ENCODE measurements around the gene FOXO1.

FOXO1 gene

GRCh38 chr13:40604135-40604534 lies 62.3 kb downstream of the FOXO1 start:
- no peak for DNase-seq (ENCODE audit: low spot score)

DNA sequence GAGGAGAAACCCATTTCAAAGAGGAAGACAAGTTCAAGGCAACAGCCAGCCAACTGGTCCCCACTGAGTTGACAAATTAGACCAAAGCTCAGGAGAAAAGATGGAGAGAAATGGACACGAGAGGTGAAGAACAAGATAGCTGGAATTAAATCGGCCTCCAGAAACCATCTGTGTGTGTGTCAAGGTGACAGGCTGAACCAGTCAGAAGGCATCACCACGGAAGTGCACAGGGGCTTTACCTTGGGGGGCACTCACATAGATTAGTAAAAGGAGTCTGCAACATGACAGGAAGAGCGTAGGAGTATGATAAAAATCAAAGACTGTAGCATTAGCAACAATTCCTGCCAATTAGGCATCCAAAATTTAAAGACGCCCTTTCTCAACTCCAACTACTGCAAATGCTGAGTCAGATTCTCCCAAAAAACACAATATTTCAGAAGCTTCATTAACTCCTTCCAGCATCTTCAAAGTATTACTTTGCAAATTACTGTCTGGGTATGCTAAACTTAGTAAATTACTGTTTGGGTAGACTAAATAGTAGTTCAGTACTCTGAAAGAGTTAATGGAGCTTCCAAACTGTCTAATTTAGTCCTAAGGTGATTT lies 66.2 kb downstream of the FOXO1 start:
- no peak for DNase-seq (ENCODE audit: low spot score)

- no peak for DNase-seq (ENCODE audit: low spot score)
Measured at GRCh38 chr13:40599747-40600146, 66.7 kb downstream of the FOXO1 start.

GRCh38 chr13:40599124-40599523 lies 67.3 kb downstream of the FOXO1 start:
- DNase-seq (ENCODE audit: low spot score) = no peak

- DNase-seq (ENCODE audit: low spot score) = no peak
Measured at GRCh38 chr13:40598569-40598968, 67.9 kb downstream of the FOXO1 start.

- no peak for DNase-seq (ENCODE audit: low spot score)
Measured at GRCh38 chr13:40597735-40598365, 68.6 kb downstream of the FOXO1 start.

DNA sequence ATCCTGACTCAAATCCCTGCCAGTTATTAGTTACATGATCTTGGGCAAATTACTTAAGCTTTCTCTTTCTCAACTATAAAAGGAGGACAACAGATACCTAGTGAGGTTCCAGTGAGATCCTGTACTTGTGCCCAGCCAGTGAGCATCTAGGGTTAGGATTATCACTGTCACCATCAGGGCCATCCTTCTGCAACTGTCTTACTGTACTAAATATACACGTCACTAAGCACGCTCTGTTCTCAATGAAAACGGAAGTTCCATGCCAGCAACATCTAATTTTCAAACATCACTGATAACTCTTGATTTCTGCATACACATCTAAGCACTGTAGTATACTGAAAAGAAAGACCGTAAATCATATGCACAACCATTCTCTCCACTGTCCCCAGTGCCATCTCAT lies 70.0 kb downstream of the FOXO1 start:
- DNase-seq (ENCODE audit: low spot score) = no peak

DNA sequence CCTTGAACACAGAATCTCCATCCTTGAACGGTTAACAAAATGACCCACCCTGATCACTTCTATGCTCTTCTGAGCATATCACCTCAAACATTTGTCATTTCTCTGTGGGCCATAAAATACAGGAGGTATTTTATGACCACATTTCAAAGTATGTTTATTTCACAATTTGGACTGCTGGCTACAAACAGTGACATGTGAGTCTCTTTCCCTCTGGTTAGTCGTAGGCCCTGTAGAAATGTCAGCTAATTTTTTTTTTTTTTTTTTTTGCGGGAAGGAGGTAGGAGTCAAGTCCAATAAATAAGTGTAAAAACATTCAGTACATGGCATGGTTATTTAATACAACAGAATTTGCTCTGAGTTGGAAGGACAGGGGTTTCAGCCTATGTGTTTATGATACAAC lies 70.7 kb downstream of the FOXO1 start:
- no peak for DNase-seq (ENCODE audit: low spot score)

DNA sequence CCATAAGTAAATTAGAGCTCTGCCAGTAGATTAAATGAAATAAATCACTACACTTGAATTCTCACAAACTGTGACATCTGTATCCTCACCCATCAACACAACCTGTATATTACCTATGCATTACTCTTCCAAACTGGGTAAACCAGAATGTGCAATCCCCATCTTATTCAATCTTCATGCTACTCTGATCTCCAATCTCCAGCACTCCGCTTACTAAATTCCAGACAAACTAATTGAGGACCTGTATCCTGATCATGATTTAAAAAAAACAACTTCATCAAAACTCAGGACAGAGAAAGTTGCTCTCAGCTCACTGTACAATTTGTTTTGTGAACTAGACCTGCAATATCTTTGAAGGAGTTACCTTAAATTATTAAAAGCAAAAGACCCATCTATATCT lies 74.4 kb downstream of the FOXO1 start:
- DNase-seq (ENCODE audit: low spot score) = no peak

DNA sequence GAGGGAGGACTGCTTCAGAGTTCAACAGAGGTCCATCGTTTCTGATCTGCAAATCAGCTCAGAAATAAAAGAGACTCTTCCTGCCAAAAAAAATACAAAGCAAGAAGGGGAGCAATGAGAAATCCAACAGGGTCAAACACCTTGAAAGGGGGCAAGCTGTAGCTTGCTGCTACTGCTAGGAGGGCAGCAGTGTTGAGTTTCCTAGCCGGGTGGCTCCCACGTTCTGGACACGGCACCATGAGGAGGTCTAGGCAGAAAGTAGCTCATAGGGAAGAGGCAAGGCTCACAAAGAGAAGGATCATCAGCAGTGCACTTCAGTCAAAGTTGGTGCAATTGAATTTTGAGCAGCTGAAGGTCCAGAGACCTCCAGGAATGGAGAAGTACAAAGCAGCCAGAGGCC lies 75.3 kb downstream of the FOXO1 start:
- no peak for DNase-seq (ENCODE audit: low spot score)

GRCh38 chr13:40590112-40590862 lies 76.2 kb downstream of the FOXO1 start:
- no peak for DNase-seq (ENCODE audit: low spot score)

DNA sequence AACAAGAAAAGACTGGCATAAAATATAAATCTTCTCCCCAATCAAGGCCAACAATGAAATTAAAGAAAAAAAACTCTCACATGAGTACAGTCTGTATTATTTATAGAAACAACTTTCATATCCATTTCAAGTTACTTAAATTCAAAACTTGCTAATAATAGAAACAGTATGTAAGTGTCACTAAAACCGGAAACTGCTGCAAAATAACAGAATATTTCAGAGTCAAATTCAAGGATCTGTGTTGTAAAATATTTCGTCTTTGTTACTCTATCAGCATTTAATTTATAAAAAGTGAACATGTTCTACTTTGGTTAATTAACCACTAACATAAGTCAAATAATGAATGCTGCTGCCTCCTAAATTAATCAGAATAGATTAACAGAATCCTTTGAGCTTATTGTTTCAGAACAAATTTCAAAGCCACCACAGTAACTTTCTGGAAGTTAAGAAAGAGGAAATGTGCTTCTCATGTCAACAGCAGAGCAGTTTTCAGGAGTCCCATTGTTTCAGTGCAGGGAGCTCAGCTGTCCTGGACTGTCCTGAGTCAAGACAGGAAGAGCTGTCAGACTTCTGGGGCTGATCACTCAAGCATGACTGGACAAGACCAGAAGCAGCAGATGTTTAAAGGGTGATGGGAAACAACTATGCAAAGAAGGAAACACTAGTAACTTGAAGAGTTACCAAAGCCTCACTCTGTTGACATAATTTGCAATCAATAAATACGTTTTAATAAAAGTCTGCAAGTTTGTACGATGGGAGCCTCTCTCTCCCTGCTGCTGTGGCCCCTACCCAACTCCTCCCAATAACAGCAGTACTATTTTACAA lies 76.9 kb downstream of the FOXO1 start:
- DNase-seq (ENCODE audit: low spot score) = peak; percentile 83

DNA sequence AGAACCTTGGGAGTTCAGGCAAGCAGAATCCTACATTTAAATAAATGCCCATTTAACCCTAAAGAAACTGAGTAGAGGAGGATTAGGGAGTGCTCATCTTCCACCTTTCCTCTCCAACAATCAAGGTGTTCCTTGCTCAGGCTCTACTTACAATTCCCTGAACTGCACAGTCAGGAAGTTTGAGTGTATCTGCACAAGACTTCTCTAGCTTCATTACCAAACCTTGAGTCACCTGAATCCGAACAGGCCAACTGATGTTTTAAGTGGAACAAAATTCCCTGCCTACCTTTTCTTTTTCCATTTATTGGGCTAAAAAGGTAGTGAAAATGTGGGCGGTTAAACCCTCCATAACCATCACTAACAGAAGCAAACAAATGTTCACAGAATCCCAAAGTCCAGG lies 78.3 kb downstream of the FOXO1 start:
- no peak for DNase-seq (ENCODE audit: low spot score)

DNA sequence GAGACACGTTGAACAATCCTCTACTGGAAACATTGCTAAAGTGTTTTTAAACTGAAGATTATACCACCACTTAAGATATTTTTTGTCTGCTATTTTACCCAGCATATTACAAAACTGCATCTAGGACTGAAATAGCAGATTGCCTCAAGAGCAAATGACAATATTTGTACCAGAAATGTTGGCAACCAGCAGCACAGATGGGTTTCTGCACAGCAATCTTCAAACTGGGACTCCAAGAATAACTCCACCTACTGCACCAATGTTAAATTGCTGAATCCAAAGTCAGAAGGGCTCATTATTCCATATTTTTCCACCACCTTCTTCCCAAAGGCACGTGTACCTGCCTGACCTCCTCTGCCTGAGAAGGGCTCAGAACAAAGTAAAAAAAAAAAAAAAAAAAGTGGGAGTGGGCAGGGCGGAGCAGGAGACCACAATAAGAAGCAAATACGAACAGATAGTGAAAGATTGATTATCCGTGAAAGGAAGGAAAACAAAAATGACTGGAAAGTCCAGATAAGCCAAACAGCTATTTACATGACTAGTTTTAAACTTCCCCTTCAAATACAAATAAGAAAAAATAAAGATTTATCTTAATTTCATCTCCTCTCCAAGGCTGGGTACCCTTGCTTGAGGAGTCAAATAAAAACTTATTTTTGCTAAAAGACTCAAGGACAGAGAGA lies 79.4 kb downstream of the FOXO1 start:
- peak; percentile 59 for DNase-seq (ENCODE audit: low spot score)

- no peak for DNase-seq (ENCODE audit: low spot score)
Measured at GRCh38 chr13:40585911-40586471, 80.5 kb downstream of the FOXO1 start.

GRCh38 chr13:40583738-40584137 lies 82.7 kb downstream of the FOXO1 start:
- DNase-seq (ENCODE audit: low spot score) = no peak

DNA sequence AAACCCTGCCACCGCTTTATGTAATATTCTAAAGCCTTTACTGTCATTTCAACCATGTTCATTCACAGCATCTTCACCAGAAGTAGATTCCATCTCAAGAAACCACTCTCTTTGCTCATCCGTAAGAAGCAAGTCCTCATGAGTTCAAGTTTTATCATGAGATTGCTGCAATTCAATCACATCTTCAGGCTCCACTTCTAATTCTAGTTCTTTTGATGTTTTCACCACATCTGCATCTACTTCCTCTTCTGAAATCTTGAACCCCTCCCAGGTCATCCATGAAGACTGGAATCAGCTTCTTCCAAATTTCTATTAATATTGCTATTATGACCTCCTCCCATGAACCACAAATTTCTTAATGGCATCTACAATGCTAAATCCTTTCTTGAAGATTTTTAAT lies 83.9 kb downstream of the FOXO1 start:
- DNase-seq (ENCODE audit: low spot score) = no peak

DNA sequence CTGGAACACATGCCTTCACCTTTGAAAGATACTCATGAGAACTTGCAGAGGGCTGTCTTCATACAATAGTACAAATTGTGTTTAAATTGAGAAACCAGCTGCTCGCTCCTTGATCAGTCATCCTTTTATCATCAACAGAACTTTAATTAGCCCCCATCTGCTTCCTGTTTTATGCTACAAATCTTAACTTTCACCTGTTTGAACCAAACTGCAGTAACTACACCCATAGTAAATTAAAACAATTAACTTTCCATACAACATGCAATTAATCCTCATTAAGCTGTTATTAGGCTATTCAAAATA lies 85.2 kb downstream of the FOXO1 start:
- DNase-seq (ENCODE audit: low spot score) = no peak

- no peak for DNase-seq (ENCODE audit: low spot score)
Measured at GRCh38 chr13:40580566-40581276, 85.7 kb downstream of the FOXO1 start.

DNA sequence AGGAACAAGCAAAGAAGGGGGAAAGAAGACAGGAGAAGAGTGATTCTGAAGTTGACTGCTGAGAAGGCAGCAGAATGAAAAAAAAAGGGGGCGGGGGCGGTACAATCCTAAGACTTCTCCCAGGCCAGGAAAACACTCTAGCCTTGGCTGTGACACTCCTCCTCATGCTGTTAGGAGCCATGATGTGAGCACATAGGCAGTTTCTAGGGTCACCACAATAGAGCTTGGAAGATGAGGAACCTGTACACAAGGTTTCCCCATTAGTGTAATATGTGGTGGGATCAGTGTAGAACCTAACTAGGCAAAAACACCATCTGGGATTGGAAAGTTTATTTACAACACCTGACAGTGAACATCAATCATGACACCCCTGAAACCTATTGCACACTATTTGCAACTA lies 86.9 kb downstream of the FOXO1 start:
- no peak for DNase-seq (ENCODE audit: low spot score)

- no peak for DNase-seq (ENCODE audit: low spot score)
Measured at GRCh38 chr13:40578055-40578454, 88.4 kb downstream of the FOXO1 start.

Measured in Ammon's horn (tissue), 1 donor.